Measurements from ENCODE around the gene SLC2A4. TPM values are rescaled to one million over a fixed set of nuclear protein-coding genes. Genes with fewer than 3 reads are reported as not detected.

Gene SLC2A4
- total and polyA plus RNA-seq, 2 of the 4 experiments (the other 2 are of a cell fraction), result 0.07 TPM; not detected in 1

GRCh38 chr17:7248796-7249195 is 32.7 kb upstream of the SLC2A4 start:
- H3K27me3 ChIP-seq (ENCODE audit: control insufficient read depth, insufficient read depth, low read length), result no peaks in the 10 kb centered on the region
- CTCF ChIA-PET, result no interaction called here
- ATAC-seq (ENCODE audit: low read depth) (no peak), DNase-seq (no peak)
- no peak overlapping the region for H3K4me3 ChIP-seq (ENCODE audit: insufficient read depth, low read depth, low read length)
- peaks cover 9% of the 10 kb centered on the region; the same call in 1 of the 2 replicates for H4K20me1 ChIP-seq (ENCODE audit: insufficient read depth, low read length)
- peaks cover 10% of the 10 kb centered on the region for H3K9me1 ChIP-seq (ENCODE audit: insufficient read depth, low read length)
- no peak overlapping the region for H3K4ac ChIP-seq (ENCODE audit: low read depth, low read length)
- no peak overlapping the region for H2AK9ac ChIP-seq (replicated peaks; ENCODE audit: low read depth, low read length, poor library complexity)
- no peak overlapping the region for H2BK20ac ChIP-seq (ENCODE audit: low read depth, low read length)
- H2BK120ac ChIP-seq (ENCODE audit: low read depth, low read length), result no peak overlapping the region
- H3K14ac ChIP-seq (replicated peaks; ENCODE audit: low read depth, low read length), result no peak overlapping the region
- in situ Hi-C loops (cut with MboI; ENCODE audit: low sequenced_read_pairs), result loop anchor here (25.0 kb wide), 1 partner anchor 914 kb away; the partner anchor contains the start of genes PER1 and VAMP2
- no TSS peak for BruUV-seq (replicated peaks)
- peaks cover 5 to 46% of the 10 kb centered on the region in 2 experiments; a peak in 3 of 4 replicates for H3K79me1 ChIP-seq (ENCODE audit: low read depth in 1 of 2, low read length in 2 of 2)
- dilution Hi-C loops (cut with HindIII; ENCODE audit: low sequenced_read_pairs, unreplicated experiment), result no loop called here
- no peak overlapping the region for H3K9ac ChIP-seq (ENCODE audit: low read depth, low read length)
- no peak overlapping the region for H3K18ac ChIP-seq (ENCODE audit: low read depth, low read length)
- no peak overlapping the region for H3K4me2 ChIP-seq (ENCODE audit: low read depth, low read length)
- H3K9me3 ChIP-seq (ENCODE audit: control insufficient read depth, insufficient read depth, low read length), result no peaks in the 10 kb centered on the region
- H3K23ac ChIP-seq (ENCODE audit: low read depth, low read length), result peak overlapping the region; percentile 68
- no peak overlapping the region for H4K8ac ChIP-seq (ENCODE audit: low read depth in 2 of 2, low read length in 2 of 2)
- no peak overlapping the region for H3K27ac ChIP-seq (ENCODE audit: insufficient read depth, low read length)
- WGBS, 2 experiments (ENCODE audit: extremely low coverage in 2 of 2, insufficient read length in 1 of 2), result no CpG with 5 or more reads among the region's 4 CpGs
- peaks cover 17% of the 10 kb centered on the region for H3K36me3 ChIP-seq (ENCODE audit: control insufficient read depth, insufficient read depth, low read length)
- H2BK5ac ChIP-seq (ENCODE audit: low read depth, low read length, poor library complexity, severe bottlenecking), result no peak overlapping the region
- TF ChIP-seq SMC3 (IDR thresholded peaks at IDR 0.05; ENCODE audit: low read depth, low read length), result no peak
- TF ChIP-seq POLR2A (IDR thresholded peaks at IDR 0.05; ENCODE audit: low read depth, low read length), result no peak
- TF ChIP-seq MAFK (IDR thresholded peaks at IDR 0.05; ENCODE audit: low read depth, low read length), result no peak
- TF ChIP-seq ELK1 (IDR thresholded peaks at IDR 0.05; ENCODE audit: borderline replicate concordance, low read depth, low read length), result no peak
- TF ChIP-seq RFX5 (IDR thresholded peaks at IDR 0.05; ENCODE audit: low read depth, low read length), result no peak
- no peak for TF ChIP-seq CTCF (conservative IDR thresholded peaks at IDR 0.05; ENCODE audit: low read depth, low read length)
- POLR2A ChIA-PET (ENCODE audit: unreplicated experiment), result interaction anchor here (0.6 kb wide), 2 partner anchors 10 to 19 kb away, joined by 3 to 6 read pairs; no protein-coding TSS in a partner anchor
- H2AK5ac ChIP-seq (ENCODE audit: low read depth, low read length), result 0 out of 2 replicates have a peak overlapping the region, but pooled peaks have one; percentile 18
- no peak overlapping the region for H2AFZ ChIP-seq (replicated peaks; ENCODE audit: low read length, poor library complexity)
- H2BK15ac ChIP-seq (ENCODE audit: low read depth, low read length), result no peak overlapping the region
- H4K91ac ChIP-seq (ENCODE audit: insufficient read depth, low read depth, low read length), result no peak overlapping the region
- peaks cover 8% of the 10 kb centered on the region for H3K4me1 ChIP-seq (ENCODE audit: control insufficient read depth, insufficient read depth, low read length)
- no peak overlapping the region for H3K56ac ChIP-seq (ENCODE audit: extremely low read depth, insufficient read depth, low read length)
- no peak overlapping the region for H4K5ac ChIP-seq (ENCODE audit: low read depth, low read length)
- intact Hi-C loops (cut with micrococcal nuclease), result no loop called here

Measured in IMR-90 (cell line).